GM19043 (cell line): ENCODE measurements around the gene MEIS3.

ENCODE experiments used
- ATAC-seq: cut with Tn5 transposase; IDR thresholded peaks from one replicate; pipeline ENCODE4 v1.9.1; 2021; ENCODE audit warnings: low read depth; ENCODE audit not compliant: unreplicated experiment

The MEIS3 gene

DNA sequence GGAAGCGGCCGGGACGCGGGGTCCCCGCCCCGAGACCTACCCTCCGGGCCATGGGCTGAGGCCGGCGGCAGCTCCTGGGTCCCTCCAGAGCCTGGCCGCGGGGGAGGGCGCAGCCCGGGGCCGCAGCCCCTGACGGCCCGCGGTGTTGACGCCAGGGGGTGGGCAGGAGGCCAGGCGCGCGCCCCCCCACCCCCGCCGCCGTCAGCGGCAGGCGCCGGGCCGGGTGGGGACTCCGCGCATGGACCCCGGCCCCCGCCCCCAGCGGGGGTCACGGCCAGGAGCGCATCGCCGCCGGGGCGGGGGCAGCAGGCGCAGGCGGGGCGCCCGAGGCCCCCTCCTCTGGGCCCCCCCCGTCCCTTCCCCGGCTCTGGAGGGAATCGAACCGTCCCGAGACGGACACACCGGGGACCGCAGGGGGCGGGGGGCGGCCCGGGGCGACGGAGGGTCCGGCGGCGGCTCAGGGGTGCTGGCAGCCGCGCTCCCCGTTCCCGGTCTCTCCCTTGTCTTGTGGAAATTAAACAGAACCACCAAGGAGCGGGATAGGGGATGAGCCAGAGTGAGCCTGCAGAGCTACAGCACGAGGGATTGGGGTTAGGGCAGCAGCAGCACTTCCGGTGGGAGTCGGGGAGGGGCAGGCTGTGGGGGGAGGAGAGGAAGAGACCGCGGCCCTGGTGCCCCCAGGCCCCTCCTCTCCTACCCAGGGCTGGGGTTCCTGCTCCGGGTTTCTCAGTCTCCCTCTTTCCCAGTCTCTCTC is at the start of gene MEIS3:
Gene MEIS3 (minus strand): TSS at position 498 of the 754 bp plus-strand sequence. CDS start 446 bp downstream, at position 52.
- no peak for ATAC-seq

GRCh38 chr19:47467914-47468313 is 48.6 kb upstream of the MEIS3 start:
- no peak for ATAC-seq

DNA sequence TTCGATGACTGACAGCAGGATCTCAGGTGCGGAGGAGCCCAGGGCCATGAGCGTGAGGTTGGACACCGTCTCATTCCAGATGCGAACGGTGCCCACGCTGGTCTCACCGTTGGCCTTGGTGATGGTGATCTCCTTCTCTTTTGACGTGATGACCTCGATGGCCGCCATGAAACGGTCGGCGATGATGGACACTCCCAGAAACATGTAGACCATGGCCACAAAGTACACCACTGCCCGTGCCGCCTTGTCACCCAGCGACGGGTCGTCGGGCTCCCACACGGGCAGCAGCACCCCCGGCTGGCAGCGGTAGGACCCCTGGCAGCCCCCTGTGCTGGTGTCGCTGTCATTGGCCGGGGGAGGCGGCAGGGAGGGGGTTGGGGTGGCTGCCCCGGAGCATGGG is 46.6 kb upstream of the MEIS3 start:
- ATAC-seq: no peak

GRCh38 chr19:47464675-47465419 is 45.5 kb upstream of the MEIS3 start:
- no peak for ATAC-seq

- no peak for ATAC-seq
Measured at GRCh38 chr19:47461876-47462275, 42.5 kb upstream of the MEIS3 start.

GRCh38 chr19:47459477-47459876 is 40.1 kb upstream of the MEIS3 start:
- no peak for ATAC-seq

DNA sequence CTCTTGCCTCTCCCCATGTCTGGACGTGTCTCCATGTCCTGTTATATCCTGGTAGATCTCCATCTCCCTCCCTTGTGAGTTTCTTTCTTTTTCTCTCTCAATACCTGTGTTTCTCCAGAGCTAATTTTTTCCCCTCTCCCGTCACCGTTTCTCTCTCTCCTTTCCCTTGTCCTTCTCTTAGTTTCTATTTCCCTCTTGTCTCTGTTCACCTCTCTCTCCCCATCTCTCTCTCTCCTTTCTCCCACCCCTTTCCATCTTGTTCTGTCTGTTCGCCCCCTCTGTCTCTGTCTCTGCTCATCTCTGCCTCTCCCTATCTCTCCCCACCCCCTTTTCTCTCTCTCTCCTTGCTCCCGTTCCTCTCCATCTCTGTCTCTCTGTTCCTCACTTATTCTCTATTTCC is 39.3 kb upstream of the MEIS3 start:
- no peak for ATAC-seq

GRCh38 chr19:47456721-47457474 is 37.6 kb upstream of the MEIS3 start:
- ATAC-seq: no peak

DNA sequence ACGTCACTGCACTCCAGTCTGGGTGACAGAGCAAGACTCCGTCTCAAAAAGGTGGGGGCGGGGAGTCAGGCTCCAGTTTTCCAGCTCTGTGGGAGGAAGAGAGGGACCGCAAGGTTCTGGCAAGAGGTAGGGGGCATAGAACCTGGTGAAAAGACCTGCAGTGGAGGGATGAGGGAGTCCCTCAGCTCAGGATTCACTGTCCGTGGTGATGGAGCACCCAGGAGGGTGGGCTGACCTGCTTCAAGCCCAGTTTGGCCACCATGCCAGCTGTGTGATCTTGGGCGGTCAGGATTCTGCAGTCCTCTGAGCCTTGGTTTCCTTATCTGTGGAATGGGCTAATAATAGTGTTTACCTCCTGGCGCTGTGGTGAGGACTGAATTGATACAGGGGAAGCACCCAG is 31.2 kb upstream of the MEIS3 start:
- ATAC-seq: no peak

DNA sequence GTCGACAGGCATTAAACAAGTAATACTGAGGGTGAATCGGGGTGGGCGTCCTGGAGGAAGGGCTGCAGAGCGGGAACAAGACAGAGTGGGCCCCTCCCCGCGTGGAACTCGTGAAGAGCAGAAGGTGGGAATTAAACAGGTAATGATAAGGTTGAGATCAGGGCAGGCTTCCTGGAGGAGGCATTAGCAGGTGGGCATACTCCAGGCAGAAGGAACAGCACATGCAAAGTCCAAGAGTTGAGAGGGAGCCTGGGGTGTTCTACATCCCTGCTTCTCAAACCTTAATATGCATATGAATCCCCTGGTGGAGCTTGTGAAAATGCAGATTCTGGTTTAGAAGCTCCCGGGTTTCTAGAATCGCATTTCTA is 29.0 kb upstream of the MEIS3 start:
- ATAC-seq: no peak

GRCh38 chr19:47447470-47448359 is 28.4 kb upstream of the MEIS3 start:
- ATAC-seq: no peak

- ATAC-seq: no peak
Measured at GRCh38 chr19:47446534-47447469, 27.5 kb upstream of the MEIS3 start.

DNA sequence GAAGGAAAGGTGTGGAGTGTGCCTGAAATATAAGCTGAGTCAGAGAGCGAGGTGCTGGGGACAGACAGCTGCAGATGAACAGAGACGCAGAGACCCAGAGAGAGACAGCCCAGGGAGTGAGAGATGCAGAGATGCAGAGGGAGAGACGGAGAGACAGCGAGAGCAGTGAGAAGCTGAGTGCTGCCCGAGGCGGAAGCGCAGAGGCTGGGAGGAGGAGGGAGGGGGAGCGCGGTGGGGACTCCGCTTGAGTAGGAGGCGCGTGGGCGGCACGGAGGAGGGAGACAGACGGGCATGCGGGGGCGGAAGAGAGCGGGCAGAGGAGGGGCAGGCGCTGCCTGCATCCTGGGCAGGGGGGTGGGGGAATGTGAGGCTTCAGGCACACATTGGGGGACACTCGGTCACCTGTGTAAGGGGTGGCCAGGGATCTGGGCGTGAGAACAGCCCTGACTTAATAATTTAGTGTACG is 26.6 kb upstream of the MEIS3 start:
- no peak for ATAC-seq

- ATAC-seq: no peak
Measured at GRCh38 chr19:47445527-47445926, 26.2 kb upstream of the MEIS3 start.

DNA sequence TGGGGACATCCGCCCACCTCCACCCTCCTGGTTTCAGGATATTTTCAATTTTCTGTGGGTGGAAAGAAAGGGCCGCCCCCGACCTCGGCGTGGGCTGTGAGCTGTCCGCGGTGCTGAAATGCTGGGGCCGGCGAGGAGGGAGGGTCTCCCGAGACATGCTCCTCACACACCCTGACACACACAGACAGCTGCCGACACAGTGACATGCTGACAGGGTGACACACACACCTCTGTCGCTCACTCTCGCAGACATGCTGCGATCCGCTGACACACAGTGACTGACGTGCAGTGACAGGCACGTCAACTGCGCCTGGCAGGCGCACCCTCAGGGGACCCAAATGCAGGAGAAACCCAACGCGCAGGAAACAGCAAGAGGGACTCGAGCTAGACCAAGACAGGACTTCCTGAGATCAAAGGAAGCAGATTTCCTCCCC is 25.1 kb upstream of the MEIS3 start:
- no peak for ATAC-seq

GRCh38 chr19:47443331-47443730 is 24.0 kb upstream of the MEIS3 start:
- ATAC-seq: no peak

DNA sequence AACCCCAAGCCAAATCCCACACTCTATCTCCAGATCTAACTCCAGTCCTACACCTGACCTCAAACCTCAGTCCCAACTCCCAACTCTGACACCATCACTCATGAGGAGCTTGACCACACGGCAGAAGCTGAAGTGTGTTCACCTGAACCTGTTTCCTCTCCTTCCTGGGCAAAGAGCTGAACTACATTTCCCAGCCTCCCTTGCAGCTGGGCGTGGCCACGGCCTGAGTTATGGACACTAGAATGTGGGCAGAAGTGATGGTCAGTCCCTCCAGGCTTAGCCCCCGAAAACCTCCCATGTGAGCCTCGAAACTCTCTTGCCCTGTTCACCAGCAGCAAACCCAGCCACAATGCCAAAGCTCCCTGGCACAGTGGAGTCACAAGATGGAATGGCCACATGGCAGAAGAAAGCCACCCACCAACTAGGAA is 19.5 kb upstream of the MEIS3 start:
- no peak for ATAC-seq

DNA sequence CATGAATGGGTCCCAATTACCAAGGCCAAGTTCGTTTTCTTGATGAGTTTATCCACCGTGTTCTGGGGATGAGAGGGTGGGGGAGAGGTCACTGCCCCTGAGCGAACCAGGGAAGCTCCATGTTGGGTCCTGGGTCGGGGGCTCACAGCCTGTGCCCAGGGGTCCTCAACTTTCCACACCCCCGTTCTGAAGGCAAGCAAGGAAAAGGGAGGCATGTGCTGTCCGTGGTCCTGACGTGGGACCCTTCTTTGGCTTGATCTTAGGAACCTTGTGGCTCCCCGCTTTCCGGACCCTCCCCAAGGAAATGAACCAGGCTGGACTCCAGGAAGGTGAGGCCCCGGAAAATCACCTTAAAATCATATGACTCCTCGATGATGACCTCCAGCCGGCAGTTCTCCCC is 18.2 kb upstream of the MEIS3 start:
- no peak for ATAC-seq

- ATAC-seq: no peak
Measured at GRCh38 chr19:47436712-47437401, 17.5 kb upstream of the MEIS3 start.
